LNCaP clone FGC (cell line): ENCODE data around the gene ABCA10.
"Not testable (repeated sequence)": the region's sequence is repeated elsewhere in the genome, so short reads cannot be mapped to it uniquely, and the experiment has no call there.

ENCODE experiments used
- DNase-seq: peaks from one replicate; pipeline ENCODE4 v3.0.0-alpha.2; 2011; ENCODE audit warnings: low read depth
- H3K4me3 ChIP-seq: 2 replicates; pipeline ENCODE4 v1.5.1; 2011; ENCODE audit warnings: mild to moderate bottlenecking, low read depth, low read length, control low read depth
- TF ChIP-seq, protein P1 (sequence below): IDR thresholded peaks from 2 replicates; pipeline ENCODE4 v1.5.1; 2012; ENCODE audit warnings: mild to moderate bottlenecking; ENCODE audit not compliant: control insufficient read depth, insufficient read depth; ENCODE audit errors: extremely low read depth

The ABCA10 gene, protein sequence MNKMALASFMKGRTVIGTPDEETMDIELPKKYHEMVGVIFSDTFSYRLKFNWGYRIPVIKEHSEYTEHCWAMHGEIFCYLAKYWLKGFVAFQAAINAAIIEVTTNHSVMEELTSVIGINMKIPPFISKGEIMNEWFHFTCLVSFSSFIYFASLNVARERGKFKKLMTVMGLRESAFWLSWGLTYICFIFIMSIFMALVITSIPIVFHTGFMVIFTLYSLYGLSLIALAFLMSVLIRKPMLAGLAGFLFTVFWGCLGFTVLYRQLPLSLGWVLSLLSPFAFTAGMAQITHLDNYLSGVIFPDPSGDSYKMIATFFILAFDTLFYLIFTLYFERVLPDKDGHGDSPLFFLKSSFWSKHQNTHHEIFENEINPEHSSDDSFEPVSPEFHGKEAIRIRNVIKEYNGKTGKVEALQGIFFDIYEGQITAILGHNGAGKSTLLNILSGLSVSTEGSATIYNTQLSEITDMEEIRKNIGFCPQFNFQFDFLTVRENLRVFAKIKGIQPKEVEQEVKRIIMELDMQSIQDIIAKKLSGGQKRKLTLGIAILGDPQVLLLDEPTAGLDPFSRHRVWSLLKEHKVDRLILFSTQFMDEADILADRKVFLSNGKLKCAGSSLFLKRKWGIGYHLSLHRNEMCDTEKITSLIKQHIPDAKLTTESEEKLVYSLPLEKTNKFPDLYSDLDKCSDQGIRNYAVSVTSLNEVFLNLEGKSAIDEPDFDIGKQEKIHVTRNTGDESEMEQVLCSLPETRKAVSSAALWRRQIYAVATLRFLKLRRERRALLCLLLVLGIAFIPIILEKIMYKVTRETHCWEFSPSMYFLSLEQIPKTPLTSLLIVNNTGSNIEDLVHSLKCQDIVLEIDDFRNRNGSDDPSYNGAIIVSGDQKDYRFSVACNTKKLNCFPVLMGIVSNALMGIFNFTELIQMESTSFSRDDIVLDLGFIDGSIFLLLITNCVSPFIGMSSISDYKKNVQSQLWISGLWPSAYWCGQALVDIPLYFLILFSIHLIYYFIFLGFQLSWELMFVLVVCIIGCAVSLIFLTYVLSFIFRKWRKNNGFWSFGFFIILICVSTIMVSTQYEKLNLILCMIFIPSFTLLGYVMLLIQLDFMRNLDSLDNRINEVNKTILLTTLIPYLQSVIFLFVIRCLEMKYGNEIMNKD (N-terminal part only)

DNA sequence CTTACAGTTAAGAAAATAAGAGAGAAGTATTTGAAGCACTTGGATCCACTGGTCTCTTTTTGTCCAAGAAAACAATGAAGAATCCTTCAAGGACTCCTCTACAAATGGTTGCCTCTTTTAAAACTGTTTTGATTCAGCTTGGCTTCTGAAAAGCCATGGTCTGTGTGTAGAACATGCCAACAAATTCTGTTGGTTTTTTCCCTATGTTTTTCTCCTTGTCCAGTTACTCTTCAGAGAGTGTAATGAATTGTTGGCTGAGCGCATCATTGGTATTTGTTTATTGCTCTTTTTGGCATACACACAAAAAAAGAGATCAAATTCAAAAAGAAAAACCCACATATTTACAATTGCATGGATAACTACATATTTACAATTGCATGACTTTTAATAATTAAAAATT is at the start of gene ABCA10:
Gene ABCA10, minus strand, starts transcription at position 249 of the 400 bp plus-strand sequence. CDS start 3,466 bp downstream, outside the sequence.
- DNase-seq = no peak
- H3K4me3 ChIP-seq = no peak within 1 kb of the TSS
- TF ChIP-seq, protein P1, sequence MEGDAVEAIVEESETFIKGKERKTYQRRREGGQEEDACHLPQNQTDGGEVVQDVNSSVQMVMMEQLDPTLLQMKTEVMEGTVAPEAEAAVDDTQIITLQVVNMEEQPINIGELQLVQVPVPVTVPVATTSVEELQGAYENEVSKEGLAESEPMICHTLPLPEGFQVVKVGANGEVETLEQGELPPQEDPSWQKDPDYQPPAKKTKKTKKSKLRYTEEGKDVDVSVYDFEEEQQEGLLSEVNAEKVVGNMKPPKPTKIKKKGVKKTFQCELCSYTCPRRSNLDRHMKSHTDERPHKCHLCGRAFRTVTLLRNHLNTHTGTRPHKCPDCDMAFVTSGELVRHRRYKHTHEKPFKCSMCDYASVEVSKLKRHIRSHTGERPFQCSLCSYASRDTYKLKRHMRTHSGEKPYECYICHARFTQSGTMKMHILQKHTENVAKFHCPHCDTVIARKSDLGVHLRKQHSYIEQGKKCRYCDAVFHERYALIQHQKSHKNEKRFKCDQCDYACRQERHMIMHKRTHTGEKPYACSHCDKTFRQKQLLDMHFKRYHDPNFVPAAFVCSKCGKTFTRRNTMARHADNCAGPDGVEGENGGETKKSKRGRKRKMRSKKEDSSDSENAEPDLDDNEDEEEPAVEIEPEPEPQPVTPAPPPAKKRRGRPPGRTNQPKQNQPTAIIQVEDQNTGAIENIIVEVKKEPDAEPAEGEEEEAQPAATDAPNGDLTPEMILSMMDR = no peak

DNA sequence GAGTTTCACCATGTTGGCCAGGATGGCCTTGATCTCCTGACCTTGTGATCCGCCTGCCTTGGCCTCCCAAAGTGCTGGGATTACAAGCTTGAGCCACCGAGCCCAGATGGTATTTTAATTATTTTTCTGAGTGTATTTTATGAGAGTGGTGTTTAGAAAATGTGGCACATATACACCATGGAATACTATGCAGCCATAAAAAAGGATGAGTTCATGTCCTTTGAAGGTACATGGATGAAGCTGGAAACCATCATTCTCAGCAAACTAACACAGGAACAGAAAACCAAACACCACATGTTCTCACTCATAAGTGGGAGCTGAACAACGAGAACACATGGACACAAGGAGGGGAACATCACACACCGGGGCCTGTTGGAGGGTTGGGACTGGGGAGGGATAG is 47.7 kb upstream of the ABCA10 start:
- not testable (repeated sequence) for H3K4me3 ChIP-seq, DNase-seq

DNA sequence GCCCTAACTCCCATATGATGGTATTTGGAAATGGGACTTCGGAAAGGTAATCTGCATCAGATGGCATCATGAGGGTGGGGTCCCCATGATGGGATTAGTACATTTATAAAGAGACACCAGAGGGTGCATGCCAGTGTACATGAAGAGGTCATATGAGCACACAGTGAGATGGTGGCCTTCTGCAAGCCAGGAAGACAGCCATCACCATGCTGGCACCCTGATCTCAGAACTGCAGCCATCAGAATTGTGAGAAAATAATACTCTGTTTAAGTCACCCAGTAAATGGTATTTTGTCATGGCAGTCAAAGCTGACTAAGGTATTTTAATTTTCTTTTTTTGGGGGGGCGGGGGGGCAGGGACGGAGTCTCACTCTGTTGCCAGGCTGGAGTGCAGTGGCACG is 47.1 kb upstream of the ABCA10 start:
- DNase-seq = no peak
- no peak overlapping the region for H3K4me3 ChIP-seq
- TF ChIP-seq, protein P1 = no peak

DNA sequence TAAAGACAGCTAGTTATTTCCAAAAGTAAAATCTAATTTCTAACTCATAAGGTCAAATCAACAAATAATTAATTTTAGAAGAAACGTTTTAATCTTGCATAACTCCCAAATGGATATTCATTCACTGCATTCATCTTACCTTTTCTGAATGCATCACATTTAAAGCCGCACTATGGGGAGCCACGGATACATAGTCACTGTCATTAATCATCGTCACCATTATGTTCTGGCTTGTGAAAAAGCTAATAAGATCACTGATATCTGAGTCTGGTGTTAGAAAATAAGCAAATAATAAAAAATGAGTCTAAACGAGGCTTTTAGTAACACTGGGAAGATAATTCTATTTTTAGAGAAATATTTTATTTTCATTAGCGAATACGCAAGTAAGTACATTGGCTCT is 42.4 kb upstream of the ABCA10 start:
- DNase-seq = no peak
- H3K4me3 ChIP-seq = no peak overlapping the region
- TF ChIP-seq, protein P1 = no peak

DNA sequence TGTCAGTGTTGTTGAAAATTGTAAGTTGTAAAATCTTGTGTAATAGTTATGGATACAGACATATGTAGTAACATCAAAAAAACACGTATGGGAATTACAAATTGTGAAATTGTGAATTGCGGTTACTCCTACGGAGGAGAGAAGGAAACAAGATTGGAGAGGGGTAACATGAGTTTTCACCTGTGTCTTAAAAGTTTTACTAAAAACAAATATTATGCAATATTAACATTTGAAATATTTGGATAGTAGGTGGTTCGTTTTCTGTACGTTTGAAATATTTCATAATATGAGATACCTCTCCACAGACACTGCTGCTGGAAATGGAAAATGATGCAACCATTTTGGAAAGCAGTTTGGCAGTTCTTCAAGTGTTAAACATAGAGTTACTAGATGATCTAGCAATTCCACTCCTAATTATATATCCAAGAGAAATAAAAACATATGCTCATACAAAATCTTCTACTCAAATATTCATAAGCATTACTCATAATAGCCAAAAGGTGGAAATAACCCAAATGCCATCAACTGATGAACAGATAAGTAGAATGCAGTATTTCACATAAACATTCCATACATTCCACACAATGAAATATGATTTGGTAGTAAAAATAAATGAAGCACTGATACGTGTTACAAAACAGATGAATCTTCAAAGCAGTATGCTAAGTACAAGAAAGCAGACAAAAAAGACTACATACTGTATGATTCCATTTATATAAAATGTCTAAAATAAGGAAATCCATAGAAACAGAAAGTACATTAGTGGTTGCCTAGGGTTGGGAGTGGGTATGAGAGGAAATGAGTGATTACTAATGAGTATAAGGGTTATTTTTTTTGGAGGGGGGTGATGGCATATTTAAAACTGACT is 40.7 kb upstream of the ABCA10 start:
- TF ChIP-seq, protein P1 = no peak

DNA sequence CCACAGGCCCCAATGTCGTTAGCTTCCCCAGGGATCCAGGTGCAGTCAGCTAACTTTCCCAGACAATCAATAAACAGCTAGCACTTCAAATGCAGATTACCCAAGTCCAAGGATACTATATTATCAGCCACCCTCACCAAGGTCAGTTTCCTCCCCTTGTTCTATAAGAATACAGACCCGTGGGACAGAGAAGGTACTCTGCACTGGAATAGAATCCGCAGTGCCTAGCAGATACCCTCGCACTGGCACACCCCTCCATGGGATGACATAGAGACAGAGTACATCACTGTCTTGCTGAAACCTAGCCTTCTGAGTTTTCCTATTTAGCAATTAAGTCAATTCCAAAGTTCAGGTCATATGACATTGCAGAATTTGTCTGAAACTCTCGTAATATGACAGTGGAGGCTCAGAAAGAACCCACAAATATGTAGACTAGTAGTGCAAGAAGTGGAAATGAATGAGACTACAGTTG is 40.0 kb upstream of the ABCA10 start:
- H3K4me3 ChIP-seq = no peak overlapping the region
- DNase-seq = no peak

More for the DNA sequence above, 40.7 kb upstream of the ABCA10 start:
- DNase-seq = peak; percentile 15
- no peak overlapping the region for H3K4me3 ChIP-seq

More for the DNA sequence above, 40.0 kb upstream of the ABCA10 start:
- TF ChIP-seq, protein P1 = no peak
